ENCODE data around the gene TRPV4.

DNA sequence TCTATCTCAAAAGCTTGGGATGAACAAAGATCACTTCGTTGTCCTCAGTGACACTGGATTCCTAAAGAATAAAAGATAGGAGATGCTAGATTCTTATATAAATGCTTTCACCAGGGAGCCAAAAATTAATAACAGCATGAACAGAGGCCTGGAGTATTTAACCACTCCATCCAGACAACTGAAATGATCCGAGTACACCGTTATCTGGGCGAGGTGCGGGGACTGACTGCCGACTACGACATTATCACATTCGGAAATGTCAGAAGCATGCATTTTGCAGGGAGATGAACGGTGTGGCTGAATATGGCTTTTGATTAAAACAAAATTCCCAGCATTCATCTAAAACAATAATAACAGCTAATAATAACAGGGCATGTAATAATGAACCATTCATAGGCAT lies 56.6 kb downstream of the TRPV4 start:
- TF ChIP-seq POLR2AphosphoS5 (IDR thresholded peaks at IDR 0.05; ENCODE audit: insufficient read depth, low read depth, low read length): no peak
- no peak for TF ChIP-seq EZH2 (IDR thresholded peaks at IDR 0.05; ENCODE audit: borderline replicate concordance, low read depth, low read length, severe bottlenecking)
- TF ChIP-seq POLR2A (IDR thresholded peaks at IDR 0.05; ENCODE audit: low read depth, low read length): no peak
- TF ChIP-seq, protein P1, sequence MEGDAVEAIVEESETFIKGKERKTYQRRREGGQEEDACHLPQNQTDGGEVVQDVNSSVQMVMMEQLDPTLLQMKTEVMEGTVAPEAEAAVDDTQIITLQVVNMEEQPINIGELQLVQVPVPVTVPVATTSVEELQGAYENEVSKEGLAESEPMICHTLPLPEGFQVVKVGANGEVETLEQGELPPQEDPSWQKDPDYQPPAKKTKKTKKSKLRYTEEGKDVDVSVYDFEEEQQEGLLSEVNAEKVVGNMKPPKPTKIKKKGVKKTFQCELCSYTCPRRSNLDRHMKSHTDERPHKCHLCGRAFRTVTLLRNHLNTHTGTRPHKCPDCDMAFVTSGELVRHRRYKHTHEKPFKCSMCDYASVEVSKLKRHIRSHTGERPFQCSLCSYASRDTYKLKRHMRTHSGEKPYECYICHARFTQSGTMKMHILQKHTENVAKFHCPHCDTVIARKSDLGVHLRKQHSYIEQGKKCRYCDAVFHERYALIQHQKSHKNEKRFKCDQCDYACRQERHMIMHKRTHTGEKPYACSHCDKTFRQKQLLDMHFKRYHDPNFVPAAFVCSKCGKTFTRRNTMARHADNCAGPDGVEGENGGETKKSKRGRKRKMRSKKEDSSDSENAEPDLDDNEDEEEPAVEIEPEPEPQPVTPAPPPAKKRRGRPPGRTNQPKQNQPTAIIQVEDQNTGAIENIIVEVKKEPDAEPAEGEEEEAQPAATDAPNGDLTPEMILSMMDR (IDR thresholded peaks at IDR 0.05; ENCODE audit: extremely low read depth in 1 of 2, insufficient read depth in 1 of 2, low read depth in 1 of 2, low read length in 2 of 2): no peak
- TF ChIP-seq, protein P2, sequence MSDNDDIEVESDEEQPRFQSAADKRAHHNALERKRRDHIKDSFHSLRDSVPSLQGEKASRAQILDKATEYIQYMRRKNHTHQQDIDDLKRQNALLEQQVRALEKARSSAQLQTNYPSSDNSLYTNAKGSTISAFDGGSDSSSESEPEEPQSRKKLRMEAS (IDR thresholded peaks at IDR 0.05; ENCODE audit: insufficient read depth, insufficient read length): no peak
- TF ChIP-seq MYC (IDR thresholded peaks at IDR 0.05; ENCODE audit: low read depth, low read length): no peak
- no peak for TF ChIP-seq FOS (IDR thresholded peaks at IDR 0.05; ENCODE audit: borderline replicate concordance, insufficient read depth, low read length)

Data from endothelial cell of umbilical vein (primary cell).